Measurements from ENCODE around the gene OTOP2. TPM values are rescaled to one million over a fixed set of nuclear protein-coding genes. Genes with fewer than 3 reads are reported as not detected.

OTOP2 gene
- total RNA-seq, 1 experiment from 2014 or later: not detected

- TF ChIP-seq ZNF532 (CRISPR knock-in tag; IDR thresholded peaks at IDR 0.05; ENCODE audit: borderline replicate concordance) (no peak), FOXP4 (CRISPR knock-in tag; IDR thresholded peaks at IDR 0.05) (peak; percentile 62; the same call in 1 of the 2 replicates), RORB (CRISPR knock-in tag; IDR thresholded peaks at IDR 0.05) (no peak), ELF4 (CRISPR knock-in tag; IDR thresholded peaks at IDR 0.05; ENCODE audit: low read depth) (no peak), RELA (CRISPR knock-in tag; IDR thresholded peaks at IDR 0.05; ENCODE audit: borderline replicate concordance) (no peak), ERG (CRISPR knock-in tag; IDR thresholded peaks at IDR 0.05) (no peak), ATF3 (CRISPR knock-in tag; conservative IDR thresholded peaks at IDR 0.05) (no peak), MXD4 (CRISPR knock-in tag; IDR thresholded peaks at IDR 0.05; ENCODE audit: borderline replicate concordance) (no peak), CDX4 (CRISPR knock-in tag; IDR thresholded peaks at IDR 0.05; ENCODE audit: borderline replicate concordance) (no peak), MYBL2 (CRISPR knock-in tag; IDR thresholded peaks at IDR 0.05) (no peak), ZNF138 (CRISPR knock-in tag; conservative IDR thresholded peaks at IDR 0.05) (no peak)
These were observed 379 bp upstream of the OTOP2 start (continued) for GRCh38 chr17:74923538-74924249.

GRCh38 chr17:74925242-74925641 lies 1.2 kb downstream of the OTOP2 start:
- TF ChIP-seq USF2 (CRISPR knock-in tag; IDR thresholded peaks at IDR 0.05): no peak
- TF ChIP-seq ESRRA (CRISPR knock-in tag; IDR thresholded peaks at IDR 0.05; ENCODE audit: borderline replicate concordance): no peak
- TF ChIP-seq IRF1 (CRISPR knock-in tag; IDR thresholded peaks at IDR 0.05): no peak
- no peak for TF ChIP-seq RELA (CRISPR knock-in tag; IDR thresholded peaks at IDR 0.05; ENCODE audit: borderline replicate concordance)
- no peak for TF ChIP-seq FOXJ3 (CRISPR knock-in tag; IDR thresholded peaks at IDR 0.05; ENCODE audit: borderline replicate concordance)
- no peak for TF ChIP-seq ZSCAN18 (CRISPR knock-in tag; IDR thresholded peaks at IDR 0.05)
- TF ChIP-seq SP1 (CRISPR knock-in tag; conservative IDR thresholded peaks at IDR 0.05): no peak
- no peak for TF ChIP-seq PRDM15 (CRISPR knock-in tag; IDR thresholded peaks at IDR 0.05)
- DNase-seq (ENCODE audit: low spot score): peak; percentile 9
- Mint-ChIP-seq H3K4me1 (peaks cover 13% of the 10 kb centered on the region), H3K9me3 (no peaks in the 10 kb centered on the region), H3K36me3 (no peaks in the 10 kb centered on the region), H3K27ac (no peak overlapping the region), H3K4me3 (no peak overlapping the region), H3K27me3 (ENCODE audit: low read depth) (peaks cover 84% of the 10 kb centered on the region)
- ChIA-PET CTCF (interaction anchor here (0.6 to 7.8 kb wide), 8 partner anchors 10 to 186 kb away, joined by 3 to 206 read pairs (median 4); no protein-coding TSS in a partner anchor), POLR2A (interaction anchor here (0.6 kb wide), 1 partner anchor 8 kb away, joined by 14 read pairs; no protein-coding TSS in a partner anchor)
- no peak for ATAC-seq
